ENCODE results near the gene UPF3A.

GRCh38 chr13:114320065-114320464, 38.7 kb downstream of the UPF3A start:
- no peak for TF ChIP-seq EZH2phosphoT487 (IDR thresholded peaks at IDR 0.05; ENCODE audit: insufficient read depth, low read depth)
- TF ChIP-seq EZH2 (IDR thresholded peaks at IDR 0.05; ENCODE audit: insufficient read depth, poor library complexity, severe bottlenecking): no peak
